Lung (tissue), 12 donors: Measurements from ENCODE around the gene NTRK2. TPM values are rescaled to one million over a fixed set of nuclear protein-coding genes. Genes with fewer than 3 reads are reported as not detected.

Experiments used
- ATAC-seq: fragments of 200-7000 bp; cut with Tn5 transposase; one replicate; pipeline ENCODE4 v1.9.1; 2020; ENCODE audit warnings: moderate number of reproducible peaks; ENCODE audit not compliant: insufficient read depth, low FRiP score
- DNase-seq, 3 donors: peaks; one replicate each; pipeline ENCODE4 v3.0.0-alpha.2; 2013 to 2017
- H3K27ac ChIP-seq, 2 donors: one replicate each; pipeline ENCODE4 v1.5.1; 2013; ENCODE audit warnings: mild to moderate bottlenecking in 2 of 2, moderate library complexity in 2 of 2, control low read depth in 1 of 2, inconsistent platforms in 1 of 2, low read depth in 1 of 2, low read length in 1 of 2
- H3K27me3 ChIP-seq, 3 donors: one replicate each; pipeline ENCODE4 v1.5.1; 2013; ENCODE audit warnings: low read length in 2 of 3; ENCODE audit not compliant: control insufficient read depth in 3 of 3, insufficient read depth in 3 of 3
- H3K36me3 ChIP-seq, 4 donors: one replicate each; pipeline ENCODE4 v1.5.1; 2013; ENCODE audit warnings: low read length in 4 of 4, mild to moderate bottlenecking in 1 of 4, moderate library complexity in 1 of 4; ENCODE audit not compliant: control insufficient read depth in 4 of 4, insufficient read depth in 4 of 4
- H3K4me1 ChIP-seq, 5 donors: one replicate each; pipeline ENCODE4 v1.5.1; 2013; ENCODE audit warnings: low read length in 5 of 5, mild to moderate bottlenecking in 2 of 5, moderate library complexity in 1 of 5; ENCODE audit not compliant: control insufficient read depth in 5 of 5, insufficient read depth in 5 of 5
- H3K4me3 ChIP-seq: one replicate; pipeline ENCODE4 v1.5.1; 2013; ENCODE audit warnings: mild to moderate bottlenecking, control low read depth, moderate library complexity
- H3K9ac ChIP-seq, 2 donors: one replicate each; pipeline ENCODE4 v1.5.1; 2013; ENCODE audit warnings: low read length in 2 of 2, control low read depth in 1 of 2; ENCODE audit not compliant: insufficient read depth in 1 of 2
- H3K9me3 ChIP-seq, 4 donors: one replicate each; pipeline ENCODE4 v1.5.1; 2013; ENCODE audit warnings: low read length in 3 of 4, mild to moderate bottlenecking in 1 of 4, moderate library complexity in 1 of 4; ENCODE audit not compliant: control insufficient read depth in 4 of 4, insufficient read depth in 3 of 4
- WGBS, 2 donors: extraction: QIAGEN DNeasy Blood & Tissue Kit; methylation state at CpG; one replicate each; pipeline ENCODE4 v1.1.7; 2013; 5-methylcytosine and 5-hydroxymethylcytosine counted together
- polyA plus RNA-seq, 2 donors: library from polyadenylated mRNA; stranded (reverse); fragments of 200-250 nt; gene quantifications; one replicate each; pipeline ENCODE4 v1.2.1, GENCODE V29; 2013
- total RNA-seq, 2 donors: library from RNA; depleted of rRNA in 1 of 2; stranded (reverse); fragments of >200 nt in 1 of 2; gene quantifications; one replicate each; pipeline ENCODE4 v1.2.1, GENCODE V29; 2014 to 2021
- TF ChIP-seq, protein P1 (sequence below): IDR thresholded peaks from 2 replicates; pipeline ENCODE4 v1.5.1; 2012; ENCODE audit warnings: mild to moderate bottlenecking; ENCODE audit errors: control extremely low read depth, extremely low read depth
- donor health status: control.
- donor health status: control.
- donor health status: Bipolar disorder and iron deficiency.
- donor health status: healthy.
- donor health status: DM: yes; HTN: yes; CAD: no.

NTRK2 gene
- total and polyA plus RNA-seq, 4 donors, result 0.33 to 14.4 (median 3.3) TPM

GRCh38 chr9:85038824-85039608 is 369.5 kb downstream of the NTRK2 start:
- ATAC-seq, result no peak
- TF ChIP-seq, protein P1, sequence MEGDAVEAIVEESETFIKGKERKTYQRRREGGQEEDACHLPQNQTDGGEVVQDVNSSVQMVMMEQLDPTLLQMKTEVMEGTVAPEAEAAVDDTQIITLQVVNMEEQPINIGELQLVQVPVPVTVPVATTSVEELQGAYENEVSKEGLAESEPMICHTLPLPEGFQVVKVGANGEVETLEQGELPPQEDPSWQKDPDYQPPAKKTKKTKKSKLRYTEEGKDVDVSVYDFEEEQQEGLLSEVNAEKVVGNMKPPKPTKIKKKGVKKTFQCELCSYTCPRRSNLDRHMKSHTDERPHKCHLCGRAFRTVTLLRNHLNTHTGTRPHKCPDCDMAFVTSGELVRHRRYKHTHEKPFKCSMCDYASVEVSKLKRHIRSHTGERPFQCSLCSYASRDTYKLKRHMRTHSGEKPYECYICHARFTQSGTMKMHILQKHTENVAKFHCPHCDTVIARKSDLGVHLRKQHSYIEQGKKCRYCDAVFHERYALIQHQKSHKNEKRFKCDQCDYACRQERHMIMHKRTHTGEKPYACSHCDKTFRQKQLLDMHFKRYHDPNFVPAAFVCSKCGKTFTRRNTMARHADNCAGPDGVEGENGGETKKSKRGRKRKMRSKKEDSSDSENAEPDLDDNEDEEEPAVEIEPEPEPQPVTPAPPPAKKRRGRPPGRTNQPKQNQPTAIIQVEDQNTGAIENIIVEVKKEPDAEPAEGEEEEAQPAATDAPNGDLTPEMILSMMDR, result no peak
- no peaks in the 10 kb centered on the region for H3K4me1 ChIP-seq
- DNase-seq, result no peak
- 66 to 75% methylated on average over 9 of the region's 9 CpGs for WGBS, 2 donors
- no peak overlapping the region for H3K27ac ChIP-seq
- H3K27me3 ChIP-seq, result peaks cover 0 to 11% (median 2%) of the 10 kb centered on the region in 3 donors
- no peaks in the 10 kb centered on the region for H3K9me3 ChIP-seq
- H3K36me3 ChIP-seq, result no peaks in the 10 kb centered on the region
- H3K4me3 ChIP-seq, result no peak overlapping the region
- H3K9ac ChIP-seq, result no peak overlapping the region

DNA sequence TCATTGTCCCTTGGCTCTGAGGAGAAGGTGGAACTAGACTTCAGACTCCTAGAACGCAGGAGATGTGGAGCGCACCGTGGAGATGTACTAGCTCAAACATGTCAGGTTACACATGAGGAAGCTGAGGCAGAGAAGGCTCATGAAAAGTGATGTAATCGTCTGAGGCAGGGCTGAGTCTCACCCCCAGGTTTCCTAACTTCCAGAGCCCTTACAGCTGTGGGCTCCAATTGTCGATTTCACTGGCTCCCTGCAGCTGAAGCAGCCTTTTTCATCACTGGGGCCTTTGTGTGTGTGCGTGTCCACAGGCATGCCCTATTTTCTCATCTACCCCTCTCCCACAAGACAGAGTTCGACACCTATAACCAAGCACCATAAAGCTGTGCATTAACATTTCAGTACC is 370.6 kb downstream of the NTRK2 start:
- no peaks in the 10 kb centered on the region for H3K9me3 ChIP-seq
- H3K36me3 ChIP-seq, result no peaks in the 10 kb centered on the region
- ATAC-seq (no peak), DNase-seq (no peak)
- no peak overlapping the region for H3K27ac ChIP-seq
- peaks cover 0 to 11% (median 2%) of the 10 kb centered on the region in 3 donors for H3K27me3 ChIP-seq
- TF ChIP-seq, protein P1, result no peak
- no peaks in the 10 kb centered on the region for H3K4me1 ChIP-seq
- no peak overlapping the region for H3K9ac ChIP-seq
- WGBS, 2 donors, result 84 to 87% methylated on average over 7 of the region's 7 CpGs
- H3K4me3 ChIP-seq, result no peak overlapping the region

DNA sequence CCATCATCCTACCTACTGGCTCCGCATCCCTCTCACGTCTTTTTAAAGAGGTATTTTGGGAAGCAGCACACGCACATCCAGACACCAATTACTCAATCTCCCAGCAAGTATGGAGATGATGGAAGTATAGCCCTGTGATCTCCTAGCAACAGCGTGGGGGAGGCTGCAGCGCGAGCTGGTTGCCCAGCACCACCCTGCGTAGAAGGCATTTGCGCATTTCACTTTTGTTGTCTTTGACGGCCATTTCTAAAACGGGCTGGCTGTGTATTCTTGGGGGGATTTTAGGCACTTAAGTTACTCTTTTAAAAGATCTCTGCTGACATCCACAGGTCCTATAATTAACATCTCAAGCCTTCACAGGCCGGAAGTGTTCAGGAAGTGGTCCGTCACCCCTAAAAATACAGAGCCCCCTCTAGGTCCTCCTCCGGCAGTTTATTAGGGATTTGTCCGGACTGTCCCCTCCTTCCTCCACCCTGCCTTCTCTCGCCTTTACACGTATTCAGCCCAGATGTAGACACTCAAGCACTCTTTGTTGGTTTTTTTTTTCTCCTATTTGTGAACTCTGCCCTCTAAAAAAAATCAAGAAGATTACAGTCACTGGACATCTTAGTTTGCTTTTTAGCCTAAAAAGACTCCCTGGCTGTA is 371.4 kb downstream of the NTRK2 start:
- Histone ChIP-seq H3K4me1 (no peaks in the 10 kb centered on the region), H3K9me3 (no peaks in the 10 kb centered on the region), H3K4me3 (no peak overlapping the region), H3K36me3 (no peaks in the 10 kb centered on the region), H3K9ac (no peak overlapping the region), H3K27me3 (peaks cover 0 to 11% (median 2%) of the 10 kb centered on the region in 3 donors), H3K27ac (no peak overlapping the region)
- ATAC-seq (no peak), DNase-seq (peak in 1 of 3 donors; percentile 4)
- WGBS, 2 donors, result 38 to 43% methylated on average over 16 of the region's 16 CpGs
- TF ChIP-seq, protein P1, result no peak
